ENCODE results near the gene JSRP1. TPM values are rescaled to one million over a fixed set of nuclear protein-coding genes. Genes with fewer than 3 reads are reported as not detected.
A peak's percentile ranks its signal among the peaks of the same experiment; 100 is the strongest.

The JSRP1 gene
- total and polyA plus RNA-seq, 10 of the 15 experiments (the other 5 are each of a cell fraction or from before 2014, with no cell fraction given) = 0.41 to 0.91 (median 0.49) TPM; not detected in 7

- Histone ChIP-seq H4K20me1 (ENCODE audit: control insufficient read depth, insufficient read depth) (peaks cover 8% of the 10 kb centered on the region), H3K9ac (ENCODE audit: control insufficient read depth, insufficient read depth, low read length) (no peak overlapping the region), H3K4me1 (ENCODE audit: control insufficient read depth, insufficient read depth, low read length) (no peaks in the 10 kb centered on the region), H3K27me3 (replicated peaks in 1 of 2; ENCODE audit: control insufficient read depth in 2 of 2, insufficient read depth in 2 of 2, low read length in 1 of 2) (peaks cover 0 to 3% of the 10 kb centered on the region in 2 experiments; a peak in 2 of 4 replicates), H3K79me2 (ENCODE audit: control insufficient read depth, insufficient read depth, low read length) (peaks cover 13% of the 10 kb centered on the region), H3K4me3 (no peak overlapping the region), H3K36me3 (ENCODE audit: control insufficient read depth in 2 of 2, insufficient read depth in 2 of 2, low read length in 1 of 2) (peaks cover 5 to 53% of the 10 kb centered on the region in 2 experiments; a peak in 3 of 4 replicates), H3K9me3 (replicated peaks; ENCODE audit: control insufficient read depth, insufficient read depth, low read length) (no peaks in the 10 kb centered on the region; the same call in 2 of the 3 replicates), H3K27ac (ENCODE audit: control insufficient read depth, insufficient read depth) (no peak overlapping the region), H2AFZ (ENCODE audit: control insufficient read depth, low read depth, low read length) (no peak overlapping the region), H3K4me2 (ENCODE audit: control insufficient read depth, insufficient read depth) (no peak overlapping the region)
- RAD21 ChIA-PET (ENCODE audit: unreplicated experiment) = no interaction called here
- CTCF ChIA-PET = no interaction called here
- POLR2A ChIA-PET = no interaction called here
- ATAC-seq (no peak), FAIRE-seq (no peak), DNase-seq (ENCODE audit: low read depth, low spot score) (no peak)
- TF ChIP-seq POLR2A (IDR thresholded peaks at IDR 0.05; ENCODE audit: low read depth, low read length) (peak; percentile 56), CEBPB (IDR thresholded peaks at IDR 0.05; ENCODE audit: borderline replicate concordance in 1 of 2, low read depth in 2 of 2, low read length in 2 of 2) (no peak)
- intact Hi-C loops (cut with micrococcal nuclease; ENCODE audit: unreplicated experiment) (no loop called here), in situ Hi-C loops (cut with MboI) (no loop called here)
- BruUV-seq (replicated peaks) = no TSS peak
- 83% methylated on average over 26 of the region's 26 CpGs for WGBS (ENCODE audit: insufficient coverage, insufficient replicate concordance, low lambda C conversion rate, missing lambda C conversion rate)
- SMC1A ChIA-PET (ENCODE audit: uncharacterized antibody, unreplicated experiment) = no interaction called here
Measured at GRCh38 chr19:2246801-2247361, 9.3 kb downstream of the JSRP1 start.

GRCh38 chr19:2246014-2246620 is 10.1 kb downstream of the JSRP1 start:
- Histone ChIP-seq H3K27me3 (replicated peaks in 1 of 2; ENCODE audit: control insufficient read depth in 2 of 2, insufficient read depth in 2 of 2, low read length in 1 of 2) (no peaks in the 10 kb centered on the region; a peak in 1 of 4 replicates), H3K36me3 (ENCODE audit: control insufficient read depth in 2 of 2, insufficient read depth in 2 of 2, low read length in 1 of 2) (peaks cover 8 to 53% of the 10 kb centered on the region in 2 experiments; a peak in 3 of 4 replicates), H3K27ac (ENCODE audit: control insufficient read depth, insufficient read depth) (no peak overlapping the region), H3K9ac (ENCODE audit: control insufficient read depth, insufficient read depth, low read length) (no peak overlapping the region), H3K9me3 (replicated peaks; ENCODE audit: control insufficient read depth, insufficient read depth, low read length) (no peaks in the 10 kb centered on the region), H3K4me1 (ENCODE audit: control insufficient read depth, insufficient read depth, low read length) (no peaks in the 10 kb centered on the region), H3K79me2 (ENCODE audit: control insufficient read depth, insufficient read depth, low read length) (peaks cover 20% of the 10 kb centered on the region), H3K4me3 (no peak overlapping the region), H2AFZ (ENCODE audit: control insufficient read depth, low read depth, low read length) (no peak overlapping the region), H4K20me1 (ENCODE audit: control insufficient read depth, insufficient read depth) (peaks cover 15% of the 10 kb centered on the region), H3K4me2 (ENCODE audit: control insufficient read depth, insufficient read depth) (no peak overlapping the region)
- 92% methylated on average over 25 of the region's 25 CpGs for WGBS (ENCODE audit: insufficient coverage, insufficient replicate concordance, low lambda C conversion rate, missing lambda C conversion rate)
- CTCF ChIA-PET = no interaction called here
- ATAC-seq = no peak
- no peak for DNase-seq (ENCODE audit: low read depth, low spot score)
- POLR2A ChIA-PET = no interaction called here
- RAD21 ChIA-PET (ENCODE audit: unreplicated experiment) = interaction anchor here (0.6 kb wide), 1 partner anchor 14 kb away, joined by 3 read pairs; no protein-coding TSS in a partner anchor
- no peak for FAIRE-seq
- no TSS peak for BruUV-seq (replicated peaks)
- SMC1A ChIA-PET (ENCODE audit: uncharacterized antibody, unreplicated experiment) = no interaction called here
- in situ Hi-C loops (cut with MboI) = no loop called here
- intact Hi-C loops (cut with micrococcal nuclease; ENCODE audit: unreplicated experiment) = no loop called here
- TF ChIP-seq ZNF687 (IDR thresholded peaks at IDR 0.05) (no peak), FOXK2 (IDR thresholded peaks at IDR 0.05) (no peak), TCF7 (IDR thresholded peaks at IDR 0.05; ENCODE audit: borderline replicate concordance) (no peak), RUNX3 (IDR thresholded peaks at IDR 0.05; ENCODE audit: low read length) (no peak), SREBF1 (IDR thresholded peaks at IDR 0.05; ENCODE audit: low read length) (no peak), BCL3 (IDR thresholded peaks at IDR 0.05; ENCODE audit: borderline replicate concordance, insufficient read depth, low read depth, low read length, poor library complexity, severe bottlenecking) (no peak), PKNOX1 (IDR thresholded peaks at IDR 0.05) (no peak), ESRRA (IDR thresholded peaks at IDR 0.05; ENCODE audit: low read length) (no peak), LARP7 (IDR thresholded peaks at IDR 0.05) (no peak)

All from GM12878 (cell line).